Breast epithelium (tissue), 4 donors: Measurements from ENCODE around the gene PFN3. TPM values are rescaled to one million over a fixed set of nuclear protein-coding genes. Genes with fewer than 3 reads are reported as not detected.

Source experiments
- DNase-seq, 2 donors: peaks; one replicate each; pipeline ENCODE4 v3.0.0-alpha.2; 2019; ENCODE audit warnings: low spot score in 2 of 2
- H3K27ac ChIP-seq, 2 donors: fragments of 200-600 bp; sonication (generic) in 1 of 2; one replicate each; pipeline ENCODE4 v1.5.1; 2016 to 2019; ENCODE audit warnings: mild to moderate bottlenecking in 1 of 2
- H3K27me3 ChIP-seq, 2 donors: fragments of 200-600 bp; sonication (generic) in 1 of 2; one replicate each; pipeline versions ENCODE4 v1.5.1 to v1.6.0; 2017 to 2019; ENCODE audit warnings: control low read depth in 1 of 2, mild to moderate bottlenecking in 1 of 2
- H3K36me3 ChIP-seq: fragments of 200-600 bp; one replicate; pipeline ENCODE4 v1.5.1; 2019
- H3K4me1 ChIP-seq, 2 donors: fragments of 200-600 bp; sonication (generic); one replicate each; pipeline ENCODE4 v1.5.1; 2016 to 2019; ENCODE audit warnings: control low read depth in 1 of 2
- H3K4me3 ChIP-seq, 3 donors: fragments of 200-600 bp; sonication (generic); 1 replicate in 2 of 3; 2 replicates in 1 of 3; pipeline ENCODE4 v1.5.1; 2016 to 2019; ENCODE audit warnings: mild to moderate bottlenecking in 3 of 3, moderate library complexity in 2 of 3
- H3K9me3 ChIP-seq, 2 donors: fragments of 200-600 bp; sonication (generic) in 1 of 2; one replicate each; pipeline ENCODE4 v1.5.1; 2016 to 2019; ENCODE audit warnings: control low read depth in 1 of 2
- POLR2A ChIP-seq: fragments of 450-650 bp; IDR thresholded peaks from one replicate; pipeline ENCODE4 v1.6.1; 2016; ENCODE audit warnings: antibody characterized with exemption, mild to moderate bottlenecking, moderate library complexity
- POLR2AphosphoS5 ChIP-seq, 3 donors: sonication (generic); formaldehyde crosslinking; IDR thresholded peaks; one replicate each; pipeline ENCODE4 v1.6.1; 2017; ENCODE audit warnings: antibody characterized with exemption in 3 of 3
- intact Hi-C: fragments of 100-400 bp; cut with DNase I; formaldehyde crosslinking; loops from one replicate; pipeline ENCODE4 v1.15.1; 2023; ENCODE audit warnings: low total_unique reads
- total RNA-seq, 3 donors: library from RNA; depleted of rRNA; stranded (reverse); fragments of >200 nt; gene quantifications; one replicate each; pipeline ENCODE4 v1.1.0, GENCODE V29; 2016
- TF ChIP-seq, protein P1 (sequence below), 3 donors: fragments of 450-650 bp; IDR thresholded peaks; one replicate each; pipeline ENCODE4 v1.5.1; 2016 to 2017; ENCODE audit warnings: antibody characterized with exemption in 3 of 3, mild to moderate bottlenecking in 3 of 3, moderate library complexity in 3 of 3

PFN3 gene, protein sequence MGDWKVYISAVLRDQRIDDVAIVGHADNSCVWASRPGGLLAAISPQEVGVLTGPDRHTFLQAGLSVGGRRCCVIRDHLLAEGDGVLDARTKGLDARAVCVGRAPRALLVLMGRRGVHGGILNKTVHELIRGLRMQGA
- not detected for total RNA-seq

DNA sequence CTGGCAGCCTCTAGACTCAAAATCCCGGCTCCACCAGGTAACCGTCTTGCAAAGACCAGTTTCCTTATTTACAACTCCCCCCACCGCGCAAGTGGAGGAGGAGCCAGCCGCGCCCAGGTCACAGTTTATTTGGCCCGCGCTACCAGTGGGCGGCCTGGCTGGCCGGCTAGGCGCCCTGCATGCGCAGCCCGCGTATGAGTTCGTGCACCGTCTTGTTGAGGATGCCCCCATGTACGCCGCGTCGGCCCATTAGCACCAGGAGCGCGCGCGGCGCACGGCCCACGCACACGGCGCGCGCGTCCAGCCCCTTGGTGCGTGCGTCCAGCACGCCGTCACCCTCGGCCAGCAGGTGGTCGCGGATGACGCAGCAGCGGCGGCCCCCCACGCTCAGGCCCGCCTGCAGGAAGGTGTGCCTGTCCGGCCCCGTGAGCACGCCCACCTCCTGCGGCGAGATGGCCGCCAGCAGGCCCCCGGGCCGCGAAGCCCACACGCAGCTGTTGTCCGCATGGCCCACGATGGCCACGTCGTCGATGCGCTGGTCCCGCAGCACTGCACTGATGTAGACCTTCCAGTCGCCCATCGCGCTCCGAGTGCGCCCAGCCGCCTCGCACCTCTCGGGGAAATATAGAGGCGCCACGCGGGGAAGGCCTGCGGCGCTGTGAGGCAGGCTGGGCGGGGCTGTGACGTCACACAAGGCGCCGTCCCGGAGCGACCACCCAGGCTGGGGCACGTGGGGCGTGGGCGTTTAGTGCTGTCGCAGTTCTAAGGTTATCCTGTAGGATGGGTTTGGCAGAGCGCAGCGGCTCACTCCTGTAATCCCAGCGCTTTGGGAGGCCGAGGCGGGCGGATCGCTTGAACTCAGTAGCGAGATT is at the start of gene PFN3:
PFN3 (minus strand) TSS at position 665 of the 872 bp plus-strand sequence; CDS start at position 580, 85 bp downstream.
- peaks cover 5 to 14% of the 10 kb centered on the region in 2 donors for H3K4me1 ChIP-seq
- H3K9me3 ChIP-seq, result no peaks in the 10 kb centered on the region
- H3K27me3 ChIP-seq, result peaks cover 9 to 27% of the 10 kb centered on the region in 2 donors
- H3K27ac ChIP-seq, result no peak within 1 kb of the TSS
- peak within 1 kb of the TSS in 2 of 3 donors; percentile 21 to 57 for H3K4me3 ChIP-seq
- TF ChIP-seq, protein P1, sequence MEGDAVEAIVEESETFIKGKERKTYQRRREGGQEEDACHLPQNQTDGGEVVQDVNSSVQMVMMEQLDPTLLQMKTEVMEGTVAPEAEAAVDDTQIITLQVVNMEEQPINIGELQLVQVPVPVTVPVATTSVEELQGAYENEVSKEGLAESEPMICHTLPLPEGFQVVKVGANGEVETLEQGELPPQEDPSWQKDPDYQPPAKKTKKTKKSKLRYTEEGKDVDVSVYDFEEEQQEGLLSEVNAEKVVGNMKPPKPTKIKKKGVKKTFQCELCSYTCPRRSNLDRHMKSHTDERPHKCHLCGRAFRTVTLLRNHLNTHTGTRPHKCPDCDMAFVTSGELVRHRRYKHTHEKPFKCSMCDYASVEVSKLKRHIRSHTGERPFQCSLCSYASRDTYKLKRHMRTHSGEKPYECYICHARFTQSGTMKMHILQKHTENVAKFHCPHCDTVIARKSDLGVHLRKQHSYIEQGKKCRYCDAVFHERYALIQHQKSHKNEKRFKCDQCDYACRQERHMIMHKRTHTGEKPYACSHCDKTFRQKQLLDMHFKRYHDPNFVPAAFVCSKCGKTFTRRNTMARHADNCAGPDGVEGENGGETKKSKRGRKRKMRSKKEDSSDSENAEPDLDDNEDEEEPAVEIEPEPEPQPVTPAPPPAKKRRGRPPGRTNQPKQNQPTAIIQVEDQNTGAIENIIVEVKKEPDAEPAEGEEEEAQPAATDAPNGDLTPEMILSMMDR (IDR thresholded peaks at IDR 0.05), result peak in 1 of 3 donors; percentile 12
- no peak for TF ChIP-seq POLR2A
- DNase-seq, result no peak
- intact Hi-C loops, result loop anchor here (5.0 kb wide), 2 partner anchors 52 to 102 kb away; no protein-coding TSS in a partner anchor
- H3K36me3 ChIP-seq, result no peaks in the 10 kb centered on the region

DNA sequence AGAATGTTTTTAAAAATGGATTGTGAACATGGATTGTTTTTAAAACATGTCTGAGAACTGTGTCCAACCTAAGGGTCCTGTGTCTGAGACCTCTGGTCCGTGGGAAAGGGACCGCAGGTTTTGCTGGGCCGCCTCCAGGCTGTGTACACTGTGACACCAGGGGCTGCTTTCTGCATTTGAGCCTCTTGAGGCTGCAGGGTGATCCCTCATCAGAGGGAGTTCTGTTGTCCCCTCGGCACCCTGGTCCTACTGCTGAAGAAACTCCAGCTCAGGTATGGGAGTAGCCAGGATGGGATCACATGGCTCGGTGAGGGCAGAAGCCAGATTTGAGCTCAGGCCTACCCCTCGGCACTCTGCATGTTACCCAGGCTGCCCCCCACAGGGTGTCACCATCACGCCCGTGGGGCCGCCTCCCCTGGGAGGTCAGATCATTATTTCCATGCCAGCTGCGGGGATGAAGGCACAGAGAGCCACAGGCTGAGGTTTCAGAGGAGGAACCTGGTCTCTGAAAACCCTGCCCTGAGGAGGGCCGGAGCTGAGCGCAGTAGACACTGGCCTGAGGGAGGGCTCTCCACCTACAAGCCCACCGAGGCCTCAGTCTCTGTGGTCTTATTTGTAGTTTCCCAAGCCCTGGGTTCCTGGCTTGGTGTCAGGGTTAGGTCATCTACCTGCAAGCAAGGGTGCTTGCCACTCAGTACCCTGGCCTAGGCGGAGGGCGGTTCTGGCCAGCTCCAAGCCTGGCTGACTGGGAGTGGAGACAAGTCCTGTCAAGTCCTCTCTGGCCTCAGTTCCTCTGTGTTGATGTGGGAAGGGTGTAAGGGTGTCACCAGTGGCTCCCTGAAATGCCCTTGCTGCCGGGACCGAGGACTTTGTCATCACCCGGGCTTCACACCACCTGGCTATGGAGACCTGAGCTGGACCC is 48.9 kb upstream of the PFN3 start:
- no peak overlapping the region for H3K27ac ChIP-seq
- intact Hi-C loops, result loop anchor here (5.0 to 10.0 kb wide), 3 partner anchors 42 to 335 kb away; partner anchors contain the start of gene F12
- no peak for DNase-seq
- no peaks in the 10 kb centered on the region for H3K9me3 ChIP-seq
- TF ChIP-seq POLR2AphosphoS5 (IDR thresholded peaks at IDR 0.05), result no peak
- TF ChIP-seq, protein P1 (IDR thresholded peaks at IDR 0.05), result no peak
- TF ChIP-seq POLR2A, result no peak
- peaks cover 0 to 5% of the 10 kb centered on the region in 2 donors for H3K27me3 ChIP-seq
- no peaks in the 10 kb centered on the region for H3K36me3 ChIP-seq
- H3K4me3 ChIP-seq, result no peak overlapping the region
- H3K4me1 ChIP-seq, result peaks cover 0 to 13% of the 10 kb centered on the region in 2 donors

DNA sequence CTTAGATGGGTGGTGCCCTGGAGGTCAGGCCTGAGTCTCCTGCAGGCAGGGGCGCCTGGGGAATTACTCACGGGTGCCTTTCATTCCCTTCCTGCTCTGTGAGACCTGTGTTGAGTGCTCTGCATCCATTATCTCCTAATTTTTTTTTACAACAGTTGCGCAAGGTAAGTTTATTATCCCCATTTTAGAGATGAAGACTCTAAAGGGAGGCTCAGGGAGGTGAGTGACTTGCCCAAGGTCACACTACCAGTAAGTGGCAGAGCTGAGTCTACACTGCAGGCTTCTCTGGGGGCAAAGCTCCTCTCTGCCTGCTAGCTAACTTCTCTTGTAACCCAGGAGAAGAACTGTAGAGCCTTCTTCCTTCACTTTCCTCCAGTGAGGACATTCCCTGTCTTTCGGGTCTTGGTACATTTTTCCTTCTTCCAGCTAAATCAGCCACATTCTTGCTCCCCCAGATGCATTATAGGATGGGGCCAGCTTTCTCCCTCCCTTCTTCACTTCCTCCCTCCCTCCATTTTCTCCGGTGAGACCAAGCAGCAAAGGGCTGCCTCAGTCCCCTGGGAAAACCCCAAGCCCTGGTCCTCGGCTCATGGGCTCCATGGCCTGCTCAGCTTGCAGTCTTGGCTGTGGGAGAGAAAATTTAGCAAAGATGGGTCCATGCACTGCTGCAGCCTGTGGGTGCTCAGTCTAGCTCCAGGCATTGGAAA is 47.9 kb upstream of the PFN3 start:
- H3K36me3 ChIP-seq, result no peaks in the 10 kb centered on the region
- intact Hi-C loops, result loop anchor here (5.0 kb wide), 1 partner anchor 41 kb away; the partner anchor contains the start of gene F12
- TF ChIP-seq POLR2AphosphoS5 (IDR thresholded peaks at IDR 0.05), result no peak
- TF ChIP-seq, protein P1 (IDR thresholded peaks at IDR 0.05), result no peak
- TF ChIP-seq POLR2A, result no peak
- DNase-seq, result no peak
- H3K9me3 ChIP-seq, result no peaks in the 10 kb centered on the region
- H3K4me3 ChIP-seq, result peak overlapping the region in 2 of 3 donors; percentile 60 to 68
- H3K4me1 ChIP-seq, result peaks cover 0 to 13% of the 10 kb centered on the region in 2 donors
- H3K27ac ChIP-seq, result peak overlapping the region; percentile 33 to 55
- H3K27me3 ChIP-seq, result peaks cover 0 to 5% of the 10 kb centered on the region in 2 donors

DNA sequence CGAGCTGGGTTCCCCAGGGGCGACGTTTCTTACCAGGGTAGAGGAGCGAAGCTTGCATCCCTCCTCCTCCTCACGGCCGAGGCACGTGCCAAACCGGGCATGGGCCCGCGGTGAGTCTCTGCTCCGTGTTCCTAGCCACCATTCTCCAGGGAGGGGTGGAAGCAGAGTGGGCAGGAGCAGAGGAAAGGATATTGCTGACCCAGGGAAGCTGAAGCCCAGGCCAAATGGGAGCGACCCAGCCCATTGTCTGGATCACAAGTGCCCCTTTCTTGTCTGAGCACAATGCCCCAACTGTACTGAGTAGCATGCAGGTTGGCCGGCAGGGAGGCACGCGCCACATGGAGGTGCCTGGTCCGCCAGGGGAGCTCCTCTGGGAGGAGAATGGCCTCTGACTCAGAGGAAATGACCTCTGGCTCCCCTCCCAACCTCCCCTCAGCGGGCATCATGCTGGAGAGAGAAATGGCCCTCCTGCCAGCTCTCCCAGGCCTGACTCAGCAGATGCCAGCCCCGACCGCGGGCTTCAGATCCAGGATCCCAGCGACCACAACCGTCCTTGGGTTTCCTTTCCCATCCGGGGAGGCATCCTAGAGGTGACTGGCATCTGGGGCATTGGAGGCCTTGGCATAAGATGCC is 47.3 kb upstream of the PFN3 start:
- Histone ChIP-seq H3K27ac (peak overlapping the region; percentile 33 to 55), H3K9me3 (no peaks in the 10 kb centered on the region), H3K36me3 (no peaks in the 10 kb centered on the region), H3K4me3 (peak overlapping the region in 2 of 3 donors; percentile 60 to 68), H3K27me3 (peaks cover 0 to 5% of the 10 kb centered on the region in 2 donors), H3K4me1 (peaks cover 0 to 13% of the 10 kb centered on the region in 2 donors)
- TF ChIP-seq, protein P1 (IDR thresholded peaks at IDR 0.05), result peak in 1 of 3 donors; percentile 30
- TF ChIP-seq POLR2AphosphoS5 (IDR thresholded peaks at IDR 0.05), result peak in 1 of 3 donors; percentile 40
- TF ChIP-seq POLR2A, result no peak
- peak; percentile 73 to 80 for DNase-seq
- intact Hi-C loops, result loop anchor here (5.0 kb wide), 1 partner anchor 40 kb away; the partner anchor contains the start of gene F12
